Mammary epithelial cell (primary cell): ENCODE measurements around the gene KLRC4.
"Not testable (repeated sequence)": the region's sequence is repeated elsewhere in the genome, so short reads cannot be mapped to it uniquely, and the experiment has no call there.

Experiments
- CTCF ChIP-seq, 2 donors: IDR thresholded peaks in 1 of 2; conservative IDR thresholded peaks in 1 of 2; 2 replicates each; pipeline ENCODE4 v1.5.1; 2011 to 2012; ENCODE audit warnings: inconsistent platforms in 2 of 2, low read length in 2 of 2, mild to moderate bottlenecking in 2 of 2, control low read depth in 1 of 2, low read depth in 1 of 2; ENCODE audit not compliant: insufficient read depth in 1 of 2; ENCODE audit errors: extremely low read depth in 1 of 2
- EZH2 ChIP-seq: IDR thresholded peaks from 2 replicates; pipeline ENCODE4 v1.6.1; 2012; ENCODE audit warnings: low read length, inconsistent platforms, borderline replicate concordance

- not testable (repeated sequence) for TF ChIP-seq EZH2; CTCF (conservative IDR thresholded peaks at IDR 0.05 in 1 of 2, IDR thresholded peaks at IDR 0.05 in 1 of 2; ENCODE audit: extremely low read depth in 1 of 2, insufficient read depth in 1 of 2, low read depth in 1 of 2, low read length in 2 of 2)
These were observed 31.6 kb upstream of the KLRC4 start for GRCh38 chr12:10441144-10441543.
